Effector CD4-positive, alpha-beta T cell (primary cell): Measurements from ENCODE around the gene RTCA.
"Not testable (repeated sequence)": the region's sequence is repeated elsewhere in the genome, so short reads cannot be mapped to it uniquely, and the experiment has no call there.

Experiments
- DNase-seq: peaks from one replicate; pipeline ENCODE4 v3.0.0-alpha.2; 2020
- total RNA-seq: gene quantifications from one replicate; lab custom pipeline; 2026; lab: John Stamatoyannopoulos, UW

The RTCA gene
- 43.5 reads per million, percentile 65 among the genes with 10 or more reads in this experiment for total RNA-seq

DNA sequence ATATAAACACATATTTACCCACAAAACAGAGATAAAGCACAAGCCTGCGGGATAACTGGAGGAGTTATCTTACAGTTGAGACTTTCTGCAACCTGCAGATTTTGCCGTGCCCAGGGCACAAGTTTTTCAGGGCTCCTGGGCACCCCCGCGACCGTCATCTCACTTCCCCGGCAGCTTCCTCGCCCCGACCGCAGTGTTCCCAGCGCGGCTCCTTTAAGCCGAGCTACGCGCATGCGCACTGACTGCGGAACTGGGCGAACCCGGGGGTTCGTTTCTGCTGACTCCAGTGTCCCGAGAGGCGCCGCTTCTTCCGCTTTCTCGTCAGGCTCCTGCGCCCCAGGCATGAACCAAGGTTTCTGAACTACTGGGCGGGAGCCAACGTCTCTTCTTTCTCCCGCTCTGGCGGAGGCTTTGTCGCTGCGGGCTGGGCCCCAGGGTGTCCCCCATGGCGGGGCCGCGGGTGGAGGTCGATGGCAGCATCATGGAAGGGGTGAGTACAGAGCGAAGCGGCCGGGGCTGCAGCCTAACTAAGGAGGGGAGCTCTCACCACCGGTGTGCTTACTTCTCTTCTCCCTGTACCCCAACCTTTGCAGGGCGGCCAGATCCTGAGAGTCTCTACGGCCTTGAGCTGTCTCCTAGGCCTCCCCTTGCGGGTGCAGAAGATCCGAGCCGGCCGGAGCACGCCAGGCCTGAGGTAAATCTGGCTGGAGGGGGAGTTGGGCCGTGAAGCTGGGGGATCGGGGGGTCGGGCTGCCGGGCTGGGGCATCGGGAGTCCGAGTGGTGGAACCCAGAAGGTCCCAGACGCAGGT, at the start of gene RTCA:
Gene RTCA, plus strand, starts transcription at position 286 of the 810 bp plus-strand sequence. Its CDS starts 160 bp downstream, at position 446.
- DNase-seq = peak; percentile 97

DNA sequence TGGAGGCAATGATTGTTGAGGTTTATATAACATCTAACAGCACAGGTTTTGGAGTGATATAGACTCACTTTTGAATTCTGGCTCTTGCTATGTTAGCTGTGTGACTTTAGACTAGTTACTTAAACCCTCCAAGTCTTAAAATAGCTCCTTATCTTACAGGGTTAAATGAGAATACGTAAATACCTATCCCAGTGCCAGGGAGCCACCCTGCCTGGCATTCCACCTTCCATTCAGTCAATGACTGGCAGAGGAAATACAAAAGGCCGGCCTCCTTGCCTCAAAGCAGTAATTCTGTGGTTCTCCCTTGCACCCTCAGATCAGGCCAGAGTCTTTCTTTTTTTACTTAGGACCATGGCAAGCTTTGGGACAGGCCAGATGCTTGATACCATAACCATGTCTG, 48.2 kb upstream of the RTCA start:
- no peak for DNase-seq

- no peak for DNase-seq
Observed at GRCh38 chr1:100219457-100219856, 46.6 kb upstream of the RTCA start.

GRCh38 chr1:100219883-100220282, 46.1 kb upstream of the RTCA start:
- no peak for DNase-seq

DNA sequence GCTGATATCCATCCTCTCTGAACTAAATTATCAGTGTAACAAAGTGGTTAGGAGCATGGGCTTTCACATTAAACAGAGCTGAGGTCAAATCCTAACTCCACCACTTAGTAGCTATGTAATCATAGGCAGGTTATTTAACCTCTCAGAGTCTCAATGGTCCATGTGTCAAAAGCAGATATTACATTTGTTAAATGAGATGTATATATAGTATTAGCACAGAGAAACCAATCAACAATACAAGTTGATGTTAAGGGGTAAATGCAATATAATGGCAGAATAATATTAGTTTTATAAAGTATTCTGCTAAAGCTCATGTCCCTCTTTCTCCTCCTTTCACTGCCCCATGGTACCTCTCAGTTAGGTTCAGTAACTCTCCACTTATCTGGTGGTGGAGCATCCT, 43.6 kb upstream of the RTCA start:
- DNase-seq = no peak

- no peak for DNase-seq
Observed at GRCh38 chr1:100229681-100230443, 36.2 kb upstream of the RTCA start.

GRCh38 chr1:100230765-100231164, 35.3 kb upstream of the RTCA start:
- no peak for DNase-seq

DNA sequence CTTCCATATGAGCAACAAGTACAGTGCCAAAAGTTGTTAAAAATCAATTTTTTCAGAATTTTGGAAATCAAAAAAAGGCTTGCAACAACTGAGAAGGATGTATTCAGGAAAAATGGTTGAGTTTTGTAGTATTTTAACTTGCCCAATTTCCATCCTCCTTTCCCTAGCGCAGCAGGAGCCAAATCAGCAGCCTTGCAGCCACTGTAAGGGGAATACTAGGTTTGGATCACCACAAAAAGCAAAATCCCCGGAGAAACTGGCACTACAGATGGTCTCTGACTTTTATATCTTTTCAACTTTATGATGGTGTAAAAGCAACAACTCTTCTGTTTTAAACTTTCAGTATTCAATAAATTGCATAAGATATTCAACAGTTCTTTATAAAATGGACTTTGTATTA, 34.3 kb upstream of the RTCA start:
- no peak for DNase-seq

DNA sequence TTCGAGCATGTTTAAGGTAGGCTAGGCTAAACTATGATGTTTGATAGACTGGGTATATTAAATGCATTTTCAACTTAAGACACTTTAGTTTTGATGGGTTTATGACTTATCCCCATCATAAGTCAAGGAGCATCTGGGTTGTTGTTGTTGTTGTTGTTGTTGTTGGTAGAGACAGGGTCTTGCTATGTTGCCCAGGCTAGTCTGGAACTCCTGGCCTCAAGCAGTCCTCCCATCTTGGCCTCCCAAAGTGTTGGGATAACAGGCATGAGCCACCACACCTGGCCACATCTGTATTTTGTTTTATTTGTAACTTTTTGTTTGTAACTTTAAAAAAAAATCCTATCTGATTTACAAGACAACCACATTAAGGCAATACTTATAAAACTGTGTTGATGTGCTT, 33.9 kb upstream of the RTCA start:
- DNase-seq = no peak

DNA sequence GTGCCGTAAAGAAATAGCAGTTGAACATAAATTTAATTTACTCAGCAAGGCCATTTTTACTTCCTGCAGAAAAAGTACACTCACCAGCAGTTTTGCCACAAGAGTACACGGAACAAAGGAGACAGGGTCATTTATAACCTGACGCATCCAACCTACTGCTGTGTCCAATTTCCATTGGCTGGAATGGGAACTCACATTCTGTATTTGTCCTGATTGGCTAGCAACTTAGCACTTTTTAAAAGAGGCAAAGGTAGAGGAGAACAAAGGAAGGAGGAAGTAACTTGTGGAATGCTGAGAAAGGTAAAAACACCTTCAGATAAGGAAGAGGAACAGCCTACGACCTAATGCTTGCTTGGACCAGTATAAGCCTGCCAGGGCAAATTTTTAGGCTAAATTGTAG, 32.5 kb upstream of the RTCA start:
- DNase-seq = not testable (repeated sequence)

DNA sequence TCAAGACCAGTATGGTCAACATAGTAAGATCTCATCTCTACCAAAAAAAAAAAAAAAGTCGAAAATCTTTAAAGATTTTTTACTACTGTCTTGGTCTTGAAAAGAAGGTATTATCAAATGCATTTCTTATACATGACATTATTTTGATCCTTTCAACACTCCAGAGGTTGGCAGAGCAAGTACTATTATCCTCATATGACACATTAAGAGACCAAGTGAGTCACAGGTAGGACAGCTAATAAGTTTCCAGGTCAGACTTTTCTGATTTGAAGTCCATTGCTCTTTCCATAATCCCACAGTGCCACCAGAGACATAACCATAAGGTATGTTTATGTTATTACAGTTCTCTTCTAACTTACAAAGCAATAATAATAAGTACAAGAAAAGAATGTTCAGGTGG, 31.6 kb upstream of the RTCA start:
- no peak for DNase-seq

- DNase-seq = no peak
Observed at GRCh38 chr1:100237091-100237490, 28.9 kb upstream of the RTCA start.

DNA sequence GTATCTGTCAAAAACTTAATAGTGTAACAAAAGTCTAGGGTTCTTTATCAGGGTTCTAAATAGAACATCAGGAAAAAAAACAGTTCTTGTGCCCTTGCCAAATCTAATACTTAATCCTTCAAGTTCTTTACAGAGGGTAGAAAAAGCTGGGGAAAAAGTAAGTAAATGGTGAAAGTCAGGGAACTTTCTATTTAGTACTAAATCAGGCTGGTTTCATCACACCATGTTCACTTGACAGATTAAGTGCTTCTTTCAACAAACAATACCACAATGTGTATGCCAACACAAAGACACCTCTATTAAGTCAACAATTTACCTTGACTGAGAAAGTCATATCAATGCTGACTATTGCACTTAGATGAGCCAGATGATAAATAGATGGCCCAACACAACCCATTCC, 26.1 kb upstream of the RTCA start:
- DNase-seq = no peak

- DNase-seq = no peak
Observed at GRCh38 chr1:100240631-100241030, 25.4 kb upstream of the RTCA start.

DNA sequence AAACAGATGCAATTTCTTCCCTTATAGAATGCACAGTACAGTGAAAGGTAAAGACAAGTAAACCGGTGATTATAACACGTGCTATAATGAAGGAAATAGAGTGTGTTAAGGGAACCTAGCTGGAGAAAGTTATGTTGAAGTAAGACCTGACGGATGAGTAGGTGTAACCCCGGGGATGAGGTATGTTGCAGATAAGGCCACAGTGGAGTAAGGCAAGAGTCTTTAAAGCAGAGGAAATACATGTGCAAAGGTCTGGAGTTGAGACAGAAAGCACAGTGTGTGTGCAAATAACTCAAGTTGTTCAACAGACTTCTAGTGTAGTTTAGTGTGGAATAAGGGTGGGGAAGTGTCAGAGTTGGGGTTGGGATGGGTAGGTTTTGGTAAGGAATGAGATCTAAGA, 19.3 kb upstream of the RTCA start:
- no peak for DNase-seq

DNA sequence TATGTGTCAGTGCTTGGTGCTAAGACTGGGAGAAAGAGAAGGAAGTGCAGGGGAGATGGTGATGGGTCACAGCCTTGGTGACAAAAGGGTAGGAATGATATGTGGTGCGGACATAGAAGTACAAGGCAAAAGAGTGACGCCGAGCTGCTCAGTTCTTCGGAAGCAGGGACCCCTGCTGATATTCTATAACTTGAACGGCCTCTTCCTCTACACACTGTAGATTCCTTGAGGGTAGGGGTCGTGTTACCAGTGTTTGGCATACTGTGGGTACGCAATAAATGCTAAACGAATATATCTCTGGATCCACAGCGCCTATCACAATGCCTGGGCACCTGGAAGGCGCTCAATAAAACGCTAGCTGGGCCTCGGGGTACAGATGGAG, 16.9 kb upstream of the RTCA start:
- DNase-seq = no peak

DNA sequence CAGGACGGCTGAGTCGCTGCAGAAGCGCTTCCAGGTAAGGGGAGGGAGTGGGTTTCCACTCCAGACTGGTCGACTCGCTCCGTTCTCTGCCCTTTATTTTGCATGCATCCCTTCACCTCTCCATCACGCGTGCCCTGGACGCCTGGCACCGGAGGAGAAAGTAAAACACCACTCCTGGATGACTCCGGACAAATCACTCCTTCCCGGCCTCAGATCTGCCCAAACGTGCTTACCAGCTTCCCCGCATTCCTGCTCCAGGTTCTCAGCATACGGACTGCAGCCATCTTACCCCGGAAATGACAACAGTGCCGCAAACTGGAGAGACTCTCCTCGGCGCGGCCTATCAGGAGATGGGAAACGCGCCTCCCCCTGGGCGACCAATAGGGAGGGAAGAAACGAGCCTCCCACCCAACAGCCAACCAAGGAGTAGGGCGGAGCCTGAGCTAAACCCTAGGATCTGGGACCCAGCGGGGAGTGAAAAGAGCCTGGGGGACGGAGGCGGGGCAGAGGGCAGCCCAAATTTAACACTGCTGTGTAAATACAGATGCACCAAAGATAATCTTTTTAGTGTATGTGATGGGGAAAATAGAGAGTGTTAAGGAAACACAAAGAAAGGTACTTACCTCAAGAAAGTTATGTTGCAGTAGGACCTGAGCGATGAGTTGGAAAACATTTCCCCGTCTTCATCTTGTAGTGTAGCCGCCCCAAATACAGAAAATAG, 16.3 kb upstream of the RTCA start, which contains the start of gene DBT:
Gene DBT, minus strand, starts transcription at position 298 of the 721 bp plus-strand sequence. Its CDS starts 14 bp downstream, at position 284.
- peak; percentile 90 for DNase-seq

GRCh38 chr1:100250264-100250663, 15.8 kb upstream of the RTCA start:
- DNase-seq = no peak

GRCh38 chr1:100250807-100251206, 15.2 kb upstream of the RTCA start:
- no peak for DNase-seq

- no peak for DNase-seq
Observed at GRCh38 chr1:100252901-100253300, 13.1 kb upstream of the RTCA start.

GRCh38 chr1:100253552-100253951, 12.5 kb upstream of the RTCA start:
- DNase-seq = no peak

- DNase-seq = not testable (repeated sequence)
Observed at GRCh38 chr1:100256273-100256672, 9.7 kb upstream of the RTCA start.

- DNase-seq = not testable (repeated sequence)
Observed at GRCh38 chr1:100258427-100258826, 7.6 kb upstream of the RTCA start.
